HCT116 (cell line): ENCODE results near the gene SMIM45.

Experiments used
- EZH2 ChIP-seq: fragments of 200-600 bp; sonication (generic); IDR thresholded peaks from 2 replicates; pipeline ENCODE4 v1.6.1; 2017; ENCODE audit warnings: antibody characterized with exemption, mixed run types
- FOSL1 ChIP-seq: IDR thresholded peaks from 2 replicates; pipeline ENCODE4 v1.6.1; 2012; ENCODE audit warnings: low read depth
- JUND ChIP-seq: IDR thresholded peaks from 2 replicates; pipeline ENCODE4 v1.6.1; 2012
- POLR2A ChIP-seq: IDR thresholded peaks from 2 replicates; pipeline ENCODE4 v1.7.0; 2011; ENCODE audit warnings: borderline replicate concordance; ENCODE audit not compliant: insufficient read depth, insufficient read length; ENCODE audit errors: extremely low read depth
- POLR2AphosphoS5 ChIP-seq: IDR thresholded peaks from 2 replicates; pipeline ENCODE4 v1.6.1; 2011; ENCODE audit warnings: mild to moderate bottlenecking, low read depth, low read length, moderate library complexity
- SIN3A ChIP-seq: IDR thresholded peaks from 2 replicates; pipeline ENCODE4 v1.6.1; 2012; ENCODE audit warnings: low read depth
- SP1 ChIP-seq: IDR thresholded peaks from 2 replicates; pipeline ENCODE4 v1.6.1; 2012; ENCODE audit warnings: low read depth
- YY1 ChIP-seq: IDR thresholded peaks from 2 replicates; pipeline ENCODE4 v1.6.1; 2011; ENCODE audit warnings: low read length, low read depth, moderate library complexity, mild to moderate bottlenecking; ENCODE audit not compliant: insufficient replicate concordance; ENCODE audit errors: extremely low read depth
- ZNF274 ChIP-seq: fragments of 200-500 bp; sonication (Bioruptor generic); IDR thresholded peaks from 2 replicates; pipeline ENCODE4 v1.6.1; 2014; ENCODE audit warnings: mild to moderate bottlenecking, low read depth, low read length, inconsistent platforms
- TF ChIP-seq, protein P1 (sequence below), 3 experiments: fragments of 200-600 bp in 1 of 3; sonication (generic) in 1 of 3; IDR thresholded peaks in 2 of 3; conservative IDR thresholded peaks in 1 of 3; 2 replicates each; pipeline ENCODE4 v1.5.1; 2012 to 2017; ENCODE audit warnings: low read depth in 2 of 3, low read length in 2 of 3, antibody characterized with exemption in 1 of 3, borderline replicate concordance in 1 of 3, control low read depth in 1 of 3, mild to moderate bottlenecking in 1 of 3, mixed read lengths in 1 of 3, mixed run types in 1 of 3, moderate library complexity in 1 of 3; ENCODE audit not compliant: insufficient read depth in 1 of 3
- TF ChIP-seq, protein P2 (sequence below): IDR thresholded peaks from 2 replicates; pipeline ENCODE4 v1.6.1; 2012
- TF ChIP-seq, protein P3 (sequence below): IDR thresholded peaks from 2 replicates; pipeline ENCODE4 v1.6.1; 2012; ENCODE audit warnings: low read depth

DNA sequence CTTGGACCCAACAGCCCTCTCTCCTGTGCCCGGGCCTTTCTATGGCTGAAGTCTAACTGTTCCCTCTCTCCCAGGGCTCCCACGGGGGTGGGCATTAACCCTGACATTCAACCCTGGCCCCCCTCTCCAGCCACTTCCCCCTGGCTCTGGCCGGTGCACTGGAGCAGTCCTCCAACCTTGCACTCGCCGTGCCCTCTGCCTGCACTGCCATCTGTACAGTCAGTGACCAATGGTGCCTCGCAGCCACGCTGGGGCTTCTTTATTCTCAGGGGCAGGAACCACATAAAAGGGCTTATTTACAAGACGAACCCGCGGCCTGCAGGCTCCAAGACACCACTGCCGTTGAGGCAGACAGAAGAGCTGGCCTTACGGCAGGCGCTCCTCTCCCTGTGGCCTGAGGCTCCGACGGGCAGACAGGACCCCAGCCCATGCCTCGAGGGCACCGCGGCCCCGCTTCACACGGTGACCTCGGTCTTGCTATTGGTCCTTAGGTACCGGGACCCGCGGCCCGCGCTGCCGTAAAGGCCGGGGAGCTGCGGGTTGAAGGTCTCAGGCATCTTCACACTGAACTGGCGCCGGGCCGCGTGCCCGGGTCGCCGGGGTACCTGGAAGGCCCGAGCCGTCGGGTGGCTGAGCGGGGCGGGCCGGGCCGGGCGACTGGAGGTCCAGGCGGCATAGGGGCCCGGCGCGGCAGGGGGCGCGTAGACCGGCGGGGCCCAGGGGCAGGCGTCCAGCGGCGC, 42.5 kb upstream of the SMIM45 start:
- TF ChIP-seq, protein P1, sequence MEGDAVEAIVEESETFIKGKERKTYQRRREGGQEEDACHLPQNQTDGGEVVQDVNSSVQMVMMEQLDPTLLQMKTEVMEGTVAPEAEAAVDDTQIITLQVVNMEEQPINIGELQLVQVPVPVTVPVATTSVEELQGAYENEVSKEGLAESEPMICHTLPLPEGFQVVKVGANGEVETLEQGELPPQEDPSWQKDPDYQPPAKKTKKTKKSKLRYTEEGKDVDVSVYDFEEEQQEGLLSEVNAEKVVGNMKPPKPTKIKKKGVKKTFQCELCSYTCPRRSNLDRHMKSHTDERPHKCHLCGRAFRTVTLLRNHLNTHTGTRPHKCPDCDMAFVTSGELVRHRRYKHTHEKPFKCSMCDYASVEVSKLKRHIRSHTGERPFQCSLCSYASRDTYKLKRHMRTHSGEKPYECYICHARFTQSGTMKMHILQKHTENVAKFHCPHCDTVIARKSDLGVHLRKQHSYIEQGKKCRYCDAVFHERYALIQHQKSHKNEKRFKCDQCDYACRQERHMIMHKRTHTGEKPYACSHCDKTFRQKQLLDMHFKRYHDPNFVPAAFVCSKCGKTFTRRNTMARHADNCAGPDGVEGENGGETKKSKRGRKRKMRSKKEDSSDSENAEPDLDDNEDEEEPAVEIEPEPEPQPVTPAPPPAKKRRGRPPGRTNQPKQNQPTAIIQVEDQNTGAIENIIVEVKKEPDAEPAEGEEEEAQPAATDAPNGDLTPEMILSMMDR (IDR thresholded peaks at IDR 0.05 in 2 of 3, conservative IDR thresholded peaks at IDR 0.05 in 1 of 3; ENCODE audit: borderline replicate concordance in 1 of 3, insufficient read depth in 1 of 3, low read depth in 2 of 3, low read length in 2 of 3), result no peak
- TF ChIP-seq, protein P2, sequence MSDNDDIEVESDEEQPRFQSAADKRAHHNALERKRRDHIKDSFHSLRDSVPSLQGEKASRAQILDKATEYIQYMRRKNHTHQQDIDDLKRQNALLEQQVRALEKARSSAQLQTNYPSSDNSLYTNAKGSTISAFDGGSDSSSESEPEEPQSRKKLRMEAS, result no peak
- TF ChIP-seq FOSL1 (no peak), EZH2 (no peak), POLR2A (no peak), POLR2AphosphoS5 (no peak), SIN3A (no peak), JUND (no peak), ZNF274 (no peak), YY1 (no peak), SP1 (no peak)
- TF ChIP-seq, protein P3, sequence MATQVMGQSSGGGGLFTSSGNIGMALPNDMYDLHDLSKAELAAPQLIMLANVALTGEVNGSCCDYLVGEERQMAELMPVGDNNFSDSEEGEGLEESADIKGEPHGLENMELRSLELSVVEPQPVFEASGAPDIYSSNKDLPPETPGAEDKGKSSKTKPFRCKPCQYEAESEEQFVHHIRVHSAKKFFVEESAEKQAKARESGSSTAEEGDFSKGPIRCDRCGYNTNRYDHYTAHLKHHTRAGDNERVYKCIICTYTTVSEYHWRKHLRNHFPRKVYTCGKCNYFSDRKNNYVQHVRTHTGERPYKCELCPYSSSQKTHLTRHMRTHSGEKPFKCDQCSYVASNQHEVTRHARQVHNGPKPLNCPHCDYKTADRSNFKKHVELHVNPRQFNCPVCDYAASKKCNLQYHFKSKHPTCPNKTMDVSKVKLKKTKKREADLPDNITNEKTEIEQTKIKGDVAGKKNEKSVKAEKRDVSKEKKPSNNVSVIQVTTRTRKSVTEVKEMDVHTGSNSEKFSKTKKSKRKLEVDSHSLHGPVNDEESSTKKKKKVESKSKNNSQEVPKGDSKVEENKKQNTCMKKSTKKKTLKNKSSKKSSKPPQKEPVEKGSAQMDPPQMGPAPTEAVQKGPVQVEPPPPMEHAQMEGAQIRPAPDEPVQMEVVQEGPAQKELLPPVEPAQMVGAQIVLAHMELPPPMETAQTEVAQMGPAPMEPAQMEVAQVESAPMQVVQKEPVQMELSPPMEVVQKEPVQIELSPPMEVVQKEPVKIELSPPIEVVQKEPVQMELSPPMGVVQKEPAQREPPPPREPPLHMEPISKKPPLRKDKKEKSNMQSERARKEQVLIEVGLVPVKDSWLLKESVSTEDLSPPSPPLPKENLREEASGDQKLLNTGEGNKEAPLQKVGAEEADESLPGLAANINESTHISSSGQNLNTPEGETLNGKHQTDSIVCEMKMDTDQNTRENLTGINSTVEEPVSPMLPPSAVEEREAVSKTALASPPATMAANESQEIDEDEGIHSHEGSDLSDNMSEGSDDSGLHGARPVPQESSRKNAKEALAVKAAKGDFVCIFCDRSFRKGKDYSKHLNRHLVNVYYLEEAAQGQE, result no peak
